Activated T-cell treated with anti-CD3 and anti-CD28 coated beads, Interleukin-2, amount 50 U/mL, for 1 hour (primary cell): ENCODE measurements around the gene PNMA6F.
"Not testable (repeated sequence)": the region's sequence is repeated elsewhere in the genome, so short reads cannot be mapped to it uniquely, and the experiment has no call there.

Experiments
- DNase-seq: peaks from one replicate; pipeline ENCODE4 v3.0.0-alpha.2; 2020

The PNMA6F gene

GRCh38 chrX:153301746-153302145 is 19.8 kb downstream of the PNMA6F start:
- no peak for DNase-seq

GRCh38 chrX:153299855-153300254 is 21.7 kb downstream of the PNMA6F start:
- no peak for DNase-seq

- DNase-seq: no peak
These were observed 24.2 kb downstream of the PNMA6F start for GRCh38 chrX:153297376-153297775.

GRCh38 chrX:153293485-153294071 is 28.0 kb downstream of the PNMA6F start:
- not testable (repeated sequence) for DNase-seq

- DNase-seq: not testable (repeated sequence)
These were observed 32.8 kb downstream of the PNMA6F start for GRCh38 chrX:153288807-153289206.

- not testable (repeated sequence) for DNase-seq
These were observed 35.9 kb downstream of the PNMA6F start for GRCh38 chrX:153285678-153286077.

GRCh38 chrX:153283982-153284381 is 37.6 kb downstream of the PNMA6F start:
- not testable (repeated sequence) for DNase-seq

- DNase-seq: not testable (repeated sequence)
These were observed 39.8 kb downstream of the PNMA6F start for GRCh38 chrX:153281784-153282183.

GRCh38 chrX:153279304-153279703 is 42.3 kb downstream of the PNMA6F start:
- DNase-seq: not testable (repeated sequence)

- DNase-seq: not testable (repeated sequence)
These were observed 45.5 kb downstream of the PNMA6F start for GRCh38 chrX:153276049-153276448.

- not testable (repeated sequence) for DNase-seq
These were observed 46.1 kb downstream of the PNMA6F start for GRCh38 chrX:153275418-153275817.

- not testable (repeated sequence) for DNase-seq
These were observed 49.0 kb downstream of the PNMA6F start for GRCh38 chrX:153272584-153272983.

- DNase-seq: not testable (repeated sequence)
These were observed 49.5 kb downstream of the PNMA6F start for GRCh38 chrX:153272070-153272469.
